ENCODE results near the gene GLTP. TPM values are rescaled to one million over a fixed set of nuclear protein-coding genes. Genes with fewer than 3 reads are reported as not detected.

GLTP gene
- total and polyA plus RNA-seq, 4 donors: 31.2 to 49.2 (median 40.8) TPM

DNA sequence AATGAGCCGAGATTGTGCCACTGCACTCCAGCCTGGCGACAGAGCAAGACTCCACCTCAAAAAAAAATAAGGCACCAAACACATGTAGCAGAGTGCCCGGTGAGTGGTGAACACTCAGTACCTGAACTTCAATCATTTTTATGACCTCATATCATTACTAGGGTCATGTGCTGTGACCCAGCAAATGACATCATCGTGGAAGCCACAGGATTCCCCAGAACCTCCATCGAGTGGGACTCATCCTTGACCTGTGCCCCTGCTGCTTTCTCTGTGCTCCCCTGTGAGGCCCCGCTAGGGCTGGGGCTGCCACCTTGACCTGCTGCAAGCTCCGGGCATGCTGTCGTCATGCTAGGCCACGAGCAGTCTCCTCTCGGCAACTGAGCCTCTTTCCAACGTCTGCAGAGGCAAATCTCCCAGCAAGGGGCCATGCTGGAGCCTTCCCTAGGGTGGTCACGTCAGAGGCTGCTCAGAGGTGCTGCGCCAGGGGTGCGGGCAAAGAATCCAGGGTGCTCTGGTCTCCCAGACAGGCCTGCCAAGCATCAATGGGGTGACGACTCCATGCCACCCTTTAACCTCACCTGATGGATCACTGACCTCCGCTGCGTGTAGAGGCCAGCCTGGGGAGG, 18.5 kb downstream of the GLTP start:
- Histone ChIP-seq H3K9me3 (ENCODE audit: control insufficient read depth in 4 of 4, insufficient read depth in 3 of 4, low read length in 3 of 4) (no peaks in the 10 kb centered on the region), H3K4me1 (ENCODE audit: control insufficient read depth in 5 of 5, insufficient read depth in 5 of 5, low read length in 5 of 5) (peaks cover 2 to 16% (median 11%) of the 10 kb centered on the region in 5 donors), H3K36me3 (ENCODE audit: control insufficient read depth in 4 of 4, insufficient read depth in 4 of 4, low read length in 4 of 4) (peaks cover 4 to 27% (median 8%) of the 10 kb centered on the region in 4 donors), H3K4me3 (no peak overlapping the region), H3K27ac (ENCODE audit: low read depth in 1 of 2, low read length in 1 of 2) (no peak overlapping the region), H3K9ac (ENCODE audit: insufficient read depth in 1 of 2, low read length in 2 of 2) (no peak overlapping the region), H3K27me3 (ENCODE audit: control insufficient read depth in 3 of 3, insufficient read depth in 3 of 3, low read length in 2 of 3) (no peaks in the 10 kb centered on the region)
- WGBS, 2 donors: 85 to 87% methylated on average over 17 of the region's 17 CpGs
- ATAC-seq (ENCODE audit: insufficient read depth, low FRiP score): no peak
- TF ChIP-seq, protein P1, sequence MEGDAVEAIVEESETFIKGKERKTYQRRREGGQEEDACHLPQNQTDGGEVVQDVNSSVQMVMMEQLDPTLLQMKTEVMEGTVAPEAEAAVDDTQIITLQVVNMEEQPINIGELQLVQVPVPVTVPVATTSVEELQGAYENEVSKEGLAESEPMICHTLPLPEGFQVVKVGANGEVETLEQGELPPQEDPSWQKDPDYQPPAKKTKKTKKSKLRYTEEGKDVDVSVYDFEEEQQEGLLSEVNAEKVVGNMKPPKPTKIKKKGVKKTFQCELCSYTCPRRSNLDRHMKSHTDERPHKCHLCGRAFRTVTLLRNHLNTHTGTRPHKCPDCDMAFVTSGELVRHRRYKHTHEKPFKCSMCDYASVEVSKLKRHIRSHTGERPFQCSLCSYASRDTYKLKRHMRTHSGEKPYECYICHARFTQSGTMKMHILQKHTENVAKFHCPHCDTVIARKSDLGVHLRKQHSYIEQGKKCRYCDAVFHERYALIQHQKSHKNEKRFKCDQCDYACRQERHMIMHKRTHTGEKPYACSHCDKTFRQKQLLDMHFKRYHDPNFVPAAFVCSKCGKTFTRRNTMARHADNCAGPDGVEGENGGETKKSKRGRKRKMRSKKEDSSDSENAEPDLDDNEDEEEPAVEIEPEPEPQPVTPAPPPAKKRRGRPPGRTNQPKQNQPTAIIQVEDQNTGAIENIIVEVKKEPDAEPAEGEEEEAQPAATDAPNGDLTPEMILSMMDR (IDR thresholded peaks at IDR 0.05; ENCODE audit: control extremely low read depth, extremely low read depth): no peak
- DNase-seq: no peak

DNA sequence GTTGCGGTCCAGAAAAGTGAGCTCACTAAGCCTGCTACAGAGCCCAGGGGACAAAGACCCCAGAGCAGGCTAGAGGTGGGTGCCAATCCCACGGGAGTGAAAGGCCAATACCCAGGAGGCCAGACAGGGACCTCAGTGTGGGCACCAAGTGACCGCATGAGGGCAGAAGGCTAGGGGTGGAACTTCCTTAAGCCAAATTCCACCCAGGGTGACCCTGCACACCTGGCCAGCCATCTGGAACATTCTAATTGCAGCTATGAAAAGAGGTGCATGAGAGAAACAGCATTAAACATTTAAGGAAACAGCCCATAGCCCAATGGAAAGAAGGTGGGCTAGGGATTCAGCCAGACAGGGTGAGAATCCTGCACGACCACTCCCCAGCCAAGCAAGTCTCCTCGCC, 19.4 kb downstream of the GLTP start:
- no peak for ATAC-seq (ENCODE audit: insufficient read depth, low FRiP score)
- no peak overlapping the region for H3K27ac ChIP-seq (ENCODE audit: low read depth in 1 of 2, low read length in 1 of 2)
- WGBS, 2 donors: 95 to 97% methylated on average over 5 of the region's 5 CpGs
- H3K9me3 ChIP-seq (ENCODE audit: control insufficient read depth in 4 of 4, insufficient read depth in 3 of 4, low read length in 3 of 4): no peaks in the 10 kb centered on the region
- TF ChIP-seq, protein P1 (IDR thresholded peaks at IDR 0.05; ENCODE audit: control extremely low read depth, extremely low read depth): no peak
- DNase-seq: no peak
- H3K27me3 ChIP-seq (ENCODE audit: control insufficient read depth in 3 of 3, insufficient read depth in 3 of 3, low read length in 2 of 3): no peaks in the 10 kb centered on the region
- no peak overlapping the region for H3K9ac ChIP-seq (ENCODE audit: insufficient read depth in 1 of 2, low read length in 2 of 2)
- H3K36me3 ChIP-seq (ENCODE audit: control insufficient read depth in 4 of 4, insufficient read depth in 4 of 4, low read length in 4 of 4): peaks cover 4 to 31% (median 8%) of the 10 kb centered on the region in 4 donors
- peaks cover 2 to 16% (median 11%) of the 10 kb centered on the region in 5 donors for H3K4me1 ChIP-seq (ENCODE audit: control insufficient read depth in 5 of 5, insufficient read depth in 5 of 5, low read length in 5 of 5)
- no peak overlapping the region for H3K4me3 ChIP-seq

DNA sequence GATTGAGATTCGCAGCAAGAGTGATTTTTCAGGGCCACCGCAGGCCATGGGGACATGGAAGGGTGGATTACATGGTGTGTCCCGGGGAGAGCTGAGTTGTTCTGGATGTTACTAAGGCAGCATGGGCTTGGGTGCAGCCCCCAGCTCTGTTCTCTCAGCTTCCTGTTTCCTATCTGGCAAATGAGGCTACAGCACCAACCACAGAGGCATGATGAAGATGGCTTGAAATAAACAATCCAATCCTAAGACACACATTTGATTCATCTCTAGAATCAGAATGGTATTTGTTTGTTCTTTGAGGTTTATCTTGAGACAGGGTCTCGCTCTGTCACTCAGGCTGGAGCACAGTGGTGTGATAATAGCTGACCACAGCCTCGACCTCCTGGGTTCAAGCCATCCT, 21.6 kb downstream of the GLTP start:
- DNase-seq (no peak), ATAC-seq (ENCODE audit: insufficient read depth, low FRiP score) (no peak)
- Histone ChIP-seq H3K9me3 (ENCODE audit: control insufficient read depth in 4 of 4, insufficient read depth in 3 of 4, low read length in 3 of 4) (no peaks in the 10 kb centered on the region), H3K36me3 (ENCODE audit: control insufficient read depth in 4 of 4, insufficient read depth in 4 of 4, low read length in 4 of 4) (peaks cover 4 to 46% (median 13%) of the 10 kb centered on the region in 4 donors), H3K4me3 (no peak overlapping the region), H3K4me1 (ENCODE audit: control insufficient read depth in 5 of 5, insufficient read depth in 5 of 5, low read length in 5 of 5) (peaks cover 0 to 4% (median 0%) of the 10 kb centered on the region in 5 donors), H3K27ac (ENCODE audit: low read depth in 1 of 2, low read length in 1 of 2) (no peak overlapping the region), H3K9ac (ENCODE audit: insufficient read depth in 1 of 2, low read length in 2 of 2) (no peak overlapping the region), H3K27me3 (ENCODE audit: control insufficient read depth in 3 of 3, insufficient read depth in 3 of 3, low read length in 2 of 3) (no peaks in the 10 kb centered on the region)
- 86 to 90% methylated on average over 5 of the region's 5 CpGs for WGBS, 2 donors
- TF ChIP-seq, protein P1 (IDR thresholded peaks at IDR 0.05; ENCODE audit: control extremely low read depth, extremely low read depth): no peak

DNA sequence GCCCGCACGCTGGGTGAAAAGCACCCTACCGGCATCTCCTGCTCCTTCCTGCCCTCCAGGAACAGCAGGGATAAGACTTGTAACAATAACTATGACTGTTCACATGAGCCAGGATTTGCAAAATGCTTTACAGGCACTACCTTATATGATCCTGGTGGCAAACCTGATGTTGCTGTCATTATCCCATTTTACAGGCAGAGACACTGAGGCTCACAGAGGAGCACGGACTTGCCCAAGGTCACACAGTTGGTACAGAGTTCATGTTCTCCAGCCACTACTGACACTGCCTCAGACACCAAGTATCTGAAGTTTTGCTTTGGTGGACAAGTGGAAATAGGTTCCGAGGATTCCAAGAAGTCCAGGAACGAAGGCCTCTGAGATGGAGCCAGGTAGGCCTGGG, 22.6 kb downstream of the GLTP start:
- Histone ChIP-seq H3K4me3 (no peak overlapping the region), H3K9me3 (ENCODE audit: control insufficient read depth in 4 of 4, insufficient read depth in 3 of 4, low read length in 3 of 4) (no peaks in the 10 kb centered on the region), H3K9ac (ENCODE audit: insufficient read depth in 1 of 2, low read length in 2 of 2) (no peak overlapping the region), H3K27me3 (ENCODE audit: control insufficient read depth in 3 of 3, insufficient read depth in 3 of 3, low read length in 2 of 3) (no peaks in the 10 kb centered on the region), H3K36me3 (ENCODE audit: control insufficient read depth in 4 of 4, insufficient read depth in 4 of 4, low read length in 4 of 4) (peaks cover 7 to 46% (median 15%) of the 10 kb centered on the region in 4 donors), H3K4me1 (ENCODE audit: control insufficient read depth in 5 of 5, insufficient read depth in 5 of 5, low read length in 5 of 5) (no peaks in the 10 kb centered on the region), H3K27ac (ENCODE audit: low read depth in 1 of 2, low read length in 1 of 2) (no peak overlapping the region)
- no peak for DNase-seq
- TF ChIP-seq, protein P1 (IDR thresholded peaks at IDR 0.05; ENCODE audit: control extremely low read depth, extremely low read depth): no peak
- no peak for ATAC-seq (ENCODE audit: insufficient read depth, low FRiP score)
- 97 to 99% methylated on average over 6 of the region's 6 CpGs for WGBS, 2 donors

All from lung (tissue), 12 donors.